Activated T-helper 17 cell treated with anti-CD3 and anti-CD28 coated beads, Interleukin-2, amount 50 U/mL, for 72 hours (primary cell): Measurements from ENCODE around the gene CFL1. TPM values are rescaled to one million over a fixed set of nuclear protein-coding genes. Genes with fewer than 3 reads are reported as not detected.
"Not testable (repeated sequence)": the region's sequence is repeated elsewhere in the genome, so short reads cannot be mapped to it uniquely, and the experiment has no call there.

ENCODE experiments used
- ATAC-seq: fragments of 150-1000 bp; cut with Tn5 transposase; replicated peaks from 2 replicates; pipeline ENCODE4 v1.10.0; 2021; ENCODE audit warnings: mild to moderate bottlenecking, moderate library complexity
- H3K27ac Mint-ChIP-seq: one replicate; pipeline ENCODE4 v1.8.0; 2022; ENCODE audit warnings: mixed read lengths
- H3K27me3 Mint-ChIP-seq: one replicate; pipeline ENCODE4 v1.8.0; 2022; ENCODE audit warnings: mixed read lengths
- H3K36me3 Mint-ChIP-seq: one replicate; pipeline ENCODE4 v1.8.0; 2022; ENCODE audit warnings: low read depth, mild to moderate bottlenecking, mixed read lengths
- H3K4me1 Mint-ChIP-seq: one replicate; pipeline ENCODE4 v1.8.0; 2022; ENCODE audit warnings: mixed read lengths
- H3K4me3 Mint-ChIP-seq: one replicate; pipeline ENCODE4 v1.8.0; 2022; ENCODE audit warnings: mild to moderate bottlenecking, mixed read lengths
- H3K9me3 Mint-ChIP-seq: one replicate; pipeline ENCODE4 v1.8.0; 2022; ENCODE audit warnings: mixed read lengths
- total RNA-seq, 2 donors: library from RNA; stranded (reverse); gene quantifications; one replicate each; pipeline ENCODE4 v1.2.3, GENCODE V29; 2022

CFL1 gene
- total RNA-seq, 2 donors from 2014 or later = 682 to 1,566 TPM

GRCh38 chr11:65892661-65893317 is 34.8 kb upstream of the CFL1 start:
- peak overlapping the region; percentile 92 for H3K4me3 Mint-ChIP-seq
- H3K4me1 Mint-ChIP-seq = peaks cover 46% of the 10 kb centered on the region
- no peaks in the 10 kb centered on the region for H3K9me3 Mint-ChIP-seq
- peaks cover 80% of the 10 kb centered on the region for H3K36me3 Mint-ChIP-seq
- H3K27me3 Mint-ChIP-seq = no peaks in the 10 kb centered on the region
- peak overlapping the region; percentile 66 for H3K27ac Mint-ChIP-seq
- ATAC-seq = no peak

- ATAC-seq, H3K27me3 Mint-ChIP-seq: not testable (repeated sequence)
- H3K36me3 Mint-ChIP-seq = peaks cover 76% of the 10 kb centered on the region
Observed at GRCh38 chr11:65892137-65892540, 34.2 kb upstream of the CFL1 start.

GRCh38 chr11:65891219-65892136 is 33.5 kb upstream of the CFL1 start:
- Mint-ChIP-seq H3K4me3 (peak overlapping the region; percentile 92), H3K9me3 (no peaks in the 10 kb centered on the region), H3K27me3 (no peaks in the 10 kb centered on the region), H3K4me1 (peaks cover 51% of the 10 kb centered on the region), H3K27ac (peak overlapping the region; percentile 66), H3K36me3 (peaks cover 76% of the 10 kb centered on the region)
- no peak for ATAC-seq

More at GRCh38 chr11:65892137-65892540, 34.2 kb upstream of the CFL1 start:
- Mint-ChIP-seq H3K27ac (peak overlapping the region; percentile 66), H3K4me3 (peak overlapping the region; percentile 92), H3K4me1 (peaks cover 46% of the 10 kb centered on the region)
- H3K9me3 Mint-ChIP-seq = not testable (repeated sequence)

- Mint-ChIP-seq H3K36me3 (peaks cover 74% of the 10 kb centered on the region), H3K4me3 (peak within 1 kb of the TSS; percentile 92), H3K4me1 (peaks cover 45% of the 10 kb centered on the region), H3K27ac (peak within 1 kb of the TSS; percentile 88), H3K9me3 (no peaks in the 10 kb centered on the region), H3K27me3 (no peaks in the 10 kb centered on the region)
- peak; percentile 76 for ATAC-seq
Observed at GRCh38 chr11:65890324-65891218, 32.6 kb upstream of the CFL1 start, which contains the start of gene CCDC85B. Gene CCDC85B, plus strand, starts transcription at chr11:65890673. Its CDS starts 111 bp downstream, at chr11:65890784.

GRCh38 chr11:65888163-65888814 is 30.3 kb upstream of the CFL1 start, which contains the start of gene FIBP:
Gene FIBP, minus strand, starts transcription at chr11:65888471. Its CDS starts 53 bp downstream, at chr11:65888418.
- Mint-ChIP-seq H3K4me3 (peak within 1 kb of the TSS; percentile 92), H3K27me3 (no peaks in the 10 kb centered on the region), H3K9me3 (no peaks in the 10 kb centered on the region), H3K36me3 (peaks cover 76% of the 10 kb centered on the region), H3K4me1 (peaks cover 40% of the 10 kb centered on the region), H3K27ac (peak within 1 kb of the TSS; percentile 88)
- ATAC-seq = peak; percentile 74

- Mint-ChIP-seq H3K27me3 (no peaks in the 10 kb centered on the region), H3K4me3 (peak overlapping the region; percentile 92), H3K9me3 (no peaks in the 10 kb centered on the region), H3K27ac (peak overlapping the region; percentile 88), H3K36me3 (peaks cover 72% of the 10 kb centered on the region), H3K4me1 (peaks cover 39% of the 10 kb centered on the region)
- peak; percentile 1 for ATAC-seq
Observed at GRCh38 chr11:65887723-65888162, 29.8 kb upstream of the CFL1 start.

GRCh38 chr11:65886826-65887722 is 29.1 kb upstream of the CFL1 start:
- Mint-ChIP-seq H3K4me3 (peak overlapping the region; percentile 92), H3K27ac (peak overlapping the region; percentile 88), H3K4me1 (peaks cover 32% of the 10 kb centered on the region), H3K27me3 (no peaks in the 10 kb centered on the region), H3K9me3 (no peaks in the 10 kb centered on the region), H3K36me3 (peaks cover 65% of the 10 kb centered on the region)
- ATAC-seq = no peak

- H3K9me3 Mint-ChIP-seq = no peaks in the 10 kb centered on the region
- H3K4me3 Mint-ChIP-seq = peak overlapping the region; percentile 92
- ATAC-seq = no peak
- H3K27me3 Mint-ChIP-seq = no peaks in the 10 kb centered on the region
- H3K27ac Mint-ChIP-seq = no peak overlapping the region
- H3K4me1 Mint-ChIP-seq = peaks cover 31% of the 10 kb centered on the region
- H3K36me3 Mint-ChIP-seq = peaks cover 55% of the 10 kb centered on the region
Observed at GRCh38 chr11:65885808-65886536, 28.0 kb upstream of the CFL1 start.

GRCh38 chr11:65885231-65885630 is 27.3 kb upstream of the CFL1 start:
- peaks cover 35% of the 10 kb centered on the region for H3K4me1 Mint-ChIP-seq
- H3K27ac Mint-ChIP-seq = peak overlapping the region; percentile 76
- H3K4me3 Mint-ChIP-seq = no peak overlapping the region
- no peaks in the 10 kb centered on the region for H3K9me3 Mint-ChIP-seq
- no peak for ATAC-seq
- peaks cover 55% of the 10 kb centered on the region for H3K36me3 Mint-ChIP-seq
- no peaks in the 10 kb centered on the region for H3K27me3 Mint-ChIP-seq

GRCh38 chr11:65884716-65885092 is 26.7 kb upstream of the CFL1 start:
- Mint-ChIP-seq H3K36me3 (peaks cover 55% of the 10 kb centered on the region), H3K27ac (peak overlapping the region; percentile 76), H3K4me1 (peaks cover 31% of the 10 kb centered on the region), H3K4me3 (peak overlapping the region; percentile 29), H3K27me3 (no peaks in the 10 kb centered on the region), H3K9me3 (no peaks in the 10 kb centered on the region)
- ATAC-seq = peak; percentile 49

GRCh38 chr11:65883786-65884715 is 26.1 kb upstream of the CFL1 start:
- Mint-ChIP-seq H3K4me3 (peak overlapping the region; percentile 29), H3K27ac (peak overlapping the region; percentile 76)

More at GRCh38 chr11:65883786-65884715, 26.1 kb upstream of the CFL1 start:
- H3K4me1 Mint-ChIP-seq = peaks cover 28% of the 10 kb centered on the region
- no peaks in the 10 kb centered on the region for H3K27me3 Mint-ChIP-seq
- ATAC-seq = no peak
- no peaks in the 10 kb centered on the region for H3K9me3 Mint-ChIP-seq
- H3K36me3 Mint-ChIP-seq = peaks cover 53% of the 10 kb centered on the region
